Choroid plexus epithelial cell (primary cell): ENCODE data around the gene DMAP1.

ENCODE experiments used
- DNase-seq: peaks from one replicate; pipeline ENCODE4 v3.0.0-alpha.2; 2010; ENCODE audit warnings: low read depth
- H3K4me3 ChIP-seq: 2 replicates; pipeline ENCODE4 v1.5.1; 2011; ENCODE audit warnings: low read depth, mild to moderate bottlenecking, control low read depth, low read length, moderate library complexity
- CTCF ChIP-seq: conservative IDR thresholded peaks from 2 replicates; pipeline ENCODE4 v1.5.1; 2011; ENCODE audit warnings: low read depth, mild to moderate bottlenecking, control low read depth, inconsistent platforms, low read length, moderate library complexity

DMAP1 gene

GRCh38 chr1:44268054-44268453 lies 54.8 kb downstream of the DMAP1 start:
- no peak overlapping the region for H3K4me3 ChIP-seq
- no peak for DNase-seq
- TF ChIP-seq CTCF, result no peak
